K562 (cell line): Measurements from ENCODE around the gene LY6G6F. TPM values are rescaled to one million over a fixed set of nuclear protein-coding genes. Genes with fewer than 3 reads are reported as not detected.

Source experiments
- ARID1B ChIP-seq: fragments of 450-650 bp; IDR thresholded peaks from 2 replicates; pipeline ENCODE4 v1.6.1; 2016; ENCODE audit warnings: antibody characterized with exemption, mild to moderate bottlenecking, inconsistent platforms
- BCOR ChIP-seq: fragments of 450-650 bp; IDR thresholded peaks from 2 replicates; pipeline ENCODE4 v1.6.1; 2016
- DACH1 ChIP-seq: fragments of 450-650 bp; IDR thresholded peaks from 2 replicates; pipeline ENCODE4 v1.6.1; 2018; ENCODE audit not compliant: partially characterized antibody
- HDAC8 ChIP-seq: fragments of 450-650 bp; IDR thresholded peaks from 2 replicates; pipeline ENCODE4 v1.6.1; 2016; ENCODE audit warnings: mild to moderate bottlenecking, missing genetic modification characterization, moderate library complexity, missing compliant biosample characterization
- HEY1 ChIP-seq: fragments of 250-450 bp; sonication (Bioruptor Pico); IDR thresholded peaks from 2 replicates; pipeline ENCODE4 v1.5.0; 2020; ENCODE audit warnings: mild to moderate bottlenecking, moderate library complexity, borderline replicate concordance
- HNRNPL ChIP-seq: fragments of 200-400 bp; formaldehyde crosslinking; IDR thresholded peaks from 2 replicates; pipeline ENCODE4 v1.6.1; 2017; ENCODE audit warnings: low read depth, mild to moderate bottlenecking, low read length
- PPARD ChIP-seq: fragments of 250-450 bp; sonication (Bioruptor Pico); IDR thresholded peaks from 2 replicates; pipeline ENCODE4 v1.8.0; 2022; ENCODE audit warnings: inconsistent platforms, mild to moderate bottlenecking, moderate library complexity
- PRPF4 ChIP-seq: fragments of 200-400 bp; formaldehyde crosslinking; IDR thresholded peaks from one replicate; pipeline ENCODE4 v1.6.1; 2017; ENCODE audit warnings: low read length, low read depth, mild to moderate bottlenecking; ENCODE audit not compliant: insufficient read depth, poor library complexity, severe bottlenecking
- RBM14 ChIP-seq: fragments of 200-400 bp; formaldehyde crosslinking; IDR thresholded peaks from 2 replicates; pipeline ENCODE4 v1.6.1; 2018; ENCODE audit warnings: low read depth, mild to moderate bottlenecking, low read length, moderate library complexity, borderline replicate concordance; ENCODE audit not compliant: insufficient read depth
- RHOXF2B ChIP-seq: fragments of 250-450 bp; sonication (Bioruptor Pico); conservative IDR thresholded peaks from 2 replicates; pipeline ENCODE4 v1.5.1; 2021
- TCFL5 ChIP-seq: fragments of 250-450 bp; sonication (Bioruptor Pico); conservative IDR thresholded peaks from 2 replicates; pipeline ENCODE4 v1.6.1; 2021; ENCODE audit warnings: mild to moderate bottlenecking, moderate library complexity, matching md5 sums
- TFE3 ChIP-seq: fragments of 450-650 bp; formaldehyde crosslinking; IDR thresholded peaks from 2 replicates; pipeline ENCODE4 v1.4.0; 2020; ENCODE audit warnings: mild to moderate bottlenecking, mixed read lengths
- ZBTB11 ChIP-seq, 3 experiments: fragments of 200-800 bp in 1 of 3; fragments of 250-450 bp in 1 of 3; fragments of 450-650 bp in 1 of 3; sonication (Bioruptor Pico) in 1 of 3; sonication (Bioruptor generic) in 1 of 3; formaldehyde crosslinking in 1 of 3; IDR thresholded peaks; 2 replicates each; pipeline versions ENCODE4 v1.6.1 to v1.8.0; 2016 to 2022; ENCODE audit warnings: mild to moderate bottlenecking in 2 of 3, missing genetic modification characterization in 2 of 3, missing compliant biosample characterization in 1 of 3, moderate library complexity in 1 of 3
- ZNF512 ChIP-seq: IDR thresholded peaks from 2 replicates; pipeline ENCODE4 v1.6.1; 2016; ENCODE audit warnings: missing genetic modification characterization, missing compliant biosample characterization
- polyA plus RNA-seq, 8 experiments: library from polyadenylated mRNA; depleted of rRNA in 4 of 8; stranded (reverse) in 5 of 8; unstranded in 3 of 8; fragments of >200 nt; fragmentation: Nextera tagmentation in 2 of 8; fragmentation: Illumina TruSeq in 1 of 8; extraction: Ambion mirVana in 2 of 8; extraction: Trizol in 1 of 8; gene quantifications; 2 replicates each; pipeline versions ENCODE4 v1.2.1 to v1.2.3, GENCODE V29; 2011 to 2014; ENCODE audit warnings: inconsistent platforms in 1 of 8, missing spikeins in 1 of 8
- total RNA-seq, 7 experiments: library from RNA; depleted of rRNA in 6 of 7; stranded (reverse); fragments of >200 nt in 6 of 7; fragmentation: Illumina TruSeq in 2 of 7; extraction: Trizol in 2 of 7; gene quantifications; 2 replicates each; pipeline versions ENCODE4 v1.2.1 to v1.2.3, GENCODE V29; 2011 to 2021; ENCODE audit warnings: low replicate concordance in 1 of 7

Gene LY6G6F
- total and polyA plus RNA-seq, 9 of the 15 experiments (the other 6 are each of a cell fraction or from before 2014, with no cell fraction given): 0.14 to 0.50 (median 0.28) TPM; not detected in 2

GRCh38 chr6:31737991-31738979 lies 31.6 kb downstream of the LY6G6F start (continued):
- TF ChIP-seq ZNF512: no peak
- no peak for TF ChIP-seq PPARD (CRISPR knock-in tag)
- TF ChIP-seq BCOR: 0 out of 2 replicates have a peak, but pooled peaks have one; percentile 32
- no peak for TF ChIP-seq HEY1 (CRISPR knock-in tag)
- TF ChIP-seq TCFL5: 0 out of 2 replicates have a peak, but pooled peaks have one; percentile 41
- no peak for TF ChIP-seq PRPF4
- TF ChIP-seq RHOXF2B (CRISPR knock-in tag): 0 out of 2 replicates have a peak, but pooled peaks have one; percentile 7
- no peak for TF ChIP-seq RBM14
- no peak for TF ChIP-seq ARID1B
- 0 out of 6 replicates have a peak, but pooled peaks of 1 of the 3 experiments have one; percentile 8 for TF ChIP-seq ZBTB11 (CRISPR knock-in tag; IDR thresholded peaks at IDR 0.05)
- TF ChIP-seq TFE3 (CRISPR knock-in tag): 0 out of 2 replicates have a peak, but pooled peaks have one; percentile 2
- 0 out of 2 replicates have a peak, but pooled peaks have one; percentile 47 for TF ChIP-seq HDAC8 (tag)
- TF ChIP-seq HNRNPL: 0 out of 2 replicates have a peak, but pooled peaks have one; percentile 37
- no peak for TF ChIP-seq DACH1
